ENCODE measurements around the gene PRR23A. TPM values are rescaled to one million over a fixed set of nuclear protein-coding genes. Genes with fewer than 3 reads are reported as not detected.

The PRR23A gene
- total and polyA plus RNA-seq, 4 donors, result not detected

DNA sequence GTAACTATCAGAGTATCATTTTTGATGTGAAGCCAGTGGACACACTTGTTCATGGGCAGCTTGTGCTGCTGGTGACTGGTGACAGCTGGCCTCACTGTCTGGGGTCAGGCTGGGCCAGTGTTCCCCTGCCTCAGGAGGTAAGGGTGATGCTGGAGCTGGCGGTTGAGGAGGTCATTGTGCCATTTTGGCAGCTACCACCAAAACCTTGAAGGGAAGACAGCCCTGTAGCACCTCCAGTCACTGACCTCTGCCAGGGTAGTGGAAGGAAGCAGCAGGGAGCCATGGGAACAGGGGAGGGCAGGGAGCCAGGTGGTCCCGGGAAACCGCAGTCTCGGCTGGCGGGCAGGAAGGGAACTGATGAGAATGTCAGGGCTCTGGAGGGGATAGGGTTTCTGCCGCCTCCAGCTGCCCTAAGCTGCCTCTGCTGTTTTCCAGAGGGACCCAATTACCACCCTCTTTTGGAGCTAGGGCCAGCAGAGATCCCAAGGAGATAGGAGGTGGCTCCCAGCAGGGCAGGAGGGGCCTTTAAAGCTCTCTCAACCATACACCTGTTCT is 34.2 kb downstream of the PRR23A start:
- TF ChIP-seq, protein P1, sequence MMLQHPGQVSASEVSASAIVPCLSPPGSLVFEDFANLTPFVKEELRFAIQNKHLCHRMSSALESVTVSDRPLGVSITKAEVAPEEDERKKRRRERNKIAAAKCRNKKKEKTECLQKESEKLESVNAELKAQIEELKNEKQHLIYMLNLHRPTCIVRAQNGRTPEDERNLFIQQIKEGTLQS (IDR thresholded peaks at IDR 0.05), result no peak
- no peak for TF ChIP-seq RXRA (IDR thresholded peaks at IDR 0.05)
- no peak for TF ChIP-seq FOXA2 (IDR thresholded peaks at IDR 0.05)
- no peak for TF ChIP-seq RAD21 (IDR thresholded peaks at IDR 0.05)
- no peak for TF ChIP-seq NR2F2 (IDR thresholded peaks at IDR 0.05)
- TF ChIP-seq SP1 (IDR thresholded peaks at IDR 0.05), result no peak
- TF ChIP-seq HNF4A (conservative IDR thresholded peaks at IDR 0.05), result no peak
- TF ChIP-seq, protein P2, sequence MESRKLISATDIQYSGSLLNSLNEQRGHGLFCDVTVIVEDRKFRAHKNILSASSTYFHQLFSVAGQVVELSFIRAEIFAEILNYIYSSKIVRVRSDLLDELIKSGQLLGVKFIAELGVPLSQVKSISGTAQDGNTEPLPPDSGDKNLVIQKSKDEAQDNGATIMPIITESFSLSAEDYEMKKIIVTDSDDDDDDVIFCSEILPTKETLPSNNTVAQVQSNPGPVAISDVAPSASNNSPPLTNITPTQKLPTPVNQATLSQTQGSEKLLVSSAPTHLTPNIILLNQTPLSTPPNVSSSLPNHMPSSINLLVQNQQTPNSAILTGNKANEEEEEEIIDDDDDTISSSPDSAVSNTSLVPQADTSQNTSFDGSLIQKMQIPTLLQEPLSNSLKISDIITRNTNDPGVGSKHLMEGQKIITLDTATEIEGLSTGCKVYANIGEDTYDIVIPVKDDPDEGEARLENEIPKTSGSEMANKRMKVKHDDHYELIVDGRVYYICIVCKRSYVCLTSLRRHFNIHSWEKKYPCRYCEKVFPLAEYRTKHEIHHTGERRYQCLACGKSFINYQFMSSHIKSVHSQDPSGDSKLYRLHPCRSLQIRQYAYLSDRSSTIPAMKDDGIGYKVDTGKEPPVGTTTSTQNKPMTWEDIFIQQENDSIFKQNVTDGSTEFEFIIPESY (IDR thresholded peaks at IDR 0.05), result no peak
- TF ChIP-seq YY1 (IDR thresholded peaks at IDR 0.05), result no peak
- TF ChIP-seq GABPA (IDR thresholded peaks at IDR 0.05 in 1 of 2, conservative IDR thresholded peaks at IDR 0.05 in 1 of 2), result no peak
- TF ChIP-seq EGR1 (IDR thresholded peaks at IDR 0.05; ENCODE audit: low read depth in 2 of 2), result no peak
- TF ChIP-seq FOXA1 (IDR thresholded peaks at IDR 0.05), result no peak
- no peak for TF ChIP-seq HNF4G (IDR thresholded peaks at IDR 0.05)
- TF ChIP-seq, protein P3, sequence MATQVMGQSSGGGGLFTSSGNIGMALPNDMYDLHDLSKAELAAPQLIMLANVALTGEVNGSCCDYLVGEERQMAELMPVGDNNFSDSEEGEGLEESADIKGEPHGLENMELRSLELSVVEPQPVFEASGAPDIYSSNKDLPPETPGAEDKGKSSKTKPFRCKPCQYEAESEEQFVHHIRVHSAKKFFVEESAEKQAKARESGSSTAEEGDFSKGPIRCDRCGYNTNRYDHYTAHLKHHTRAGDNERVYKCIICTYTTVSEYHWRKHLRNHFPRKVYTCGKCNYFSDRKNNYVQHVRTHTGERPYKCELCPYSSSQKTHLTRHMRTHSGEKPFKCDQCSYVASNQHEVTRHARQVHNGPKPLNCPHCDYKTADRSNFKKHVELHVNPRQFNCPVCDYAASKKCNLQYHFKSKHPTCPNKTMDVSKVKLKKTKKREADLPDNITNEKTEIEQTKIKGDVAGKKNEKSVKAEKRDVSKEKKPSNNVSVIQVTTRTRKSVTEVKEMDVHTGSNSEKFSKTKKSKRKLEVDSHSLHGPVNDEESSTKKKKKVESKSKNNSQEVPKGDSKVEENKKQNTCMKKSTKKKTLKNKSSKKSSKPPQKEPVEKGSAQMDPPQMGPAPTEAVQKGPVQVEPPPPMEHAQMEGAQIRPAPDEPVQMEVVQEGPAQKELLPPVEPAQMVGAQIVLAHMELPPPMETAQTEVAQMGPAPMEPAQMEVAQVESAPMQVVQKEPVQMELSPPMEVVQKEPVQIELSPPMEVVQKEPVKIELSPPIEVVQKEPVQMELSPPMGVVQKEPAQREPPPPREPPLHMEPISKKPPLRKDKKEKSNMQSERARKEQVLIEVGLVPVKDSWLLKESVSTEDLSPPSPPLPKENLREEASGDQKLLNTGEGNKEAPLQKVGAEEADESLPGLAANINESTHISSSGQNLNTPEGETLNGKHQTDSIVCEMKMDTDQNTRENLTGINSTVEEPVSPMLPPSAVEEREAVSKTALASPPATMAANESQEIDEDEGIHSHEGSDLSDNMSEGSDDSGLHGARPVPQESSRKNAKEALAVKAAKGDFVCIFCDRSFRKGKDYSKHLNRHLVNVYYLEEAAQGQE (IDR thresholded peaks at IDR 0.05), result no peak
- TF ChIP-seq, protein P4, sequence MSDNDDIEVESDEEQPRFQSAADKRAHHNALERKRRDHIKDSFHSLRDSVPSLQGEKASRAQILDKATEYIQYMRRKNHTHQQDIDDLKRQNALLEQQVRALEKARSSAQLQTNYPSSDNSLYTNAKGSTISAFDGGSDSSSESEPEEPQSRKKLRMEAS (IDR thresholded peaks at IDR 0.05), result no peak
- TF ChIP-seq, protein P5, sequence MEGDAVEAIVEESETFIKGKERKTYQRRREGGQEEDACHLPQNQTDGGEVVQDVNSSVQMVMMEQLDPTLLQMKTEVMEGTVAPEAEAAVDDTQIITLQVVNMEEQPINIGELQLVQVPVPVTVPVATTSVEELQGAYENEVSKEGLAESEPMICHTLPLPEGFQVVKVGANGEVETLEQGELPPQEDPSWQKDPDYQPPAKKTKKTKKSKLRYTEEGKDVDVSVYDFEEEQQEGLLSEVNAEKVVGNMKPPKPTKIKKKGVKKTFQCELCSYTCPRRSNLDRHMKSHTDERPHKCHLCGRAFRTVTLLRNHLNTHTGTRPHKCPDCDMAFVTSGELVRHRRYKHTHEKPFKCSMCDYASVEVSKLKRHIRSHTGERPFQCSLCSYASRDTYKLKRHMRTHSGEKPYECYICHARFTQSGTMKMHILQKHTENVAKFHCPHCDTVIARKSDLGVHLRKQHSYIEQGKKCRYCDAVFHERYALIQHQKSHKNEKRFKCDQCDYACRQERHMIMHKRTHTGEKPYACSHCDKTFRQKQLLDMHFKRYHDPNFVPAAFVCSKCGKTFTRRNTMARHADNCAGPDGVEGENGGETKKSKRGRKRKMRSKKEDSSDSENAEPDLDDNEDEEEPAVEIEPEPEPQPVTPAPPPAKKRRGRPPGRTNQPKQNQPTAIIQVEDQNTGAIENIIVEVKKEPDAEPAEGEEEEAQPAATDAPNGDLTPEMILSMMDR (IDR thresholded peaks at IDR 0.05; ENCODE audit: low read depth, low read length, missing input control), result no peak
- no peak for TF ChIP-seq JUND (IDR thresholded peaks at IDR 0.05)
- no peak for TF ChIP-seq TAF1 (conservative IDR thresholded peaks at IDR 0.05)
- Histone ChIP-seq H3K9me3 (ENCODE audit: control insufficient read depth in 4 of 4, low read length in 3 of 4) (no peaks in the 10 kb centered on the region), H3K4me3 (ENCODE audit: low read depth in 1 of 3, low read length in 3 of 3) (no peak overlapping the region), H3K27ac (ENCODE audit: low read depth in 1 of 2, low read length in 2 of 2) (no peak overlapping the region), H3K4me1 (ENCODE audit: control insufficient read depth in 4 of 4, insufficient read depth in 4 of 4, low read length in 3 of 4) (no peaks in the 10 kb centered on the region), H3K27me3 (ENCODE audit: control insufficient read depth in 4 of 4, insufficient read depth in 4 of 4, low read length in 3 of 4) (peaks cover 0 to 2% (median 0%) of the 10 kb centered on the region in 4 donors), H3K9ac (ENCODE audit: low read depth in 1 of 2, low read length in 2 of 2) (no peak overlapping the region), H3K36me3 (ENCODE audit: control insufficient read depth in 4 of 4, insufficient read depth in 3 of 4, low read depth in 1 of 4, low read length in 3 of 4) (no peaks in the 10 kb centered on the region)
- no peak for DNase-seq (ENCODE audit: low spot score)
- 74% methylated on average over 6 of the region's 6 CpGs for WGBS

Measured in liver (tissue), 9 donors.